Mucosa of descending colon (tissue), 3 donors: Measurements from ENCODE around the gene GPC6. TPM values are rescaled to one million over a fixed set of nuclear protein-coding genes. Genes with fewer than 3 reads are reported as not detected.

ENCODE experiments used
- ATAC-seq: fragments of 200-7000 bp; cut with Tn5 transposase; one replicate; pipeline ENCODE4 v1.9.1; 2020; ENCODE audit warnings: mild to moderate bottlenecking, moderate library complexity
- DNase-seq, 3 donors: peaks; one replicate each; pipeline ENCODE4 v3.0.0-alpha.2; 2020
- H3K36me3 ChIP-seq: fragments of 200-600 bp; one replicate; pipeline ENCODE4 v1.8.0; 2021; ENCODE audit warnings: low read depth, mild to moderate bottlenecking
- H3K4me1 ChIP-seq: fragments of 200-600 bp; one replicate; pipeline ENCODE4 v1.8.0; 2021; ENCODE audit warnings: low read depth, mild to moderate bottlenecking
- H3K4me3 ChIP-seq: fragments of 200-600 bp; one replicate; pipeline ENCODE4 v1.8.0; 2021; ENCODE audit warnings: mild to moderate bottlenecking
- H3K9me3 ChIP-seq: fragments of 200-600 bp; one replicate; pipeline ENCODE4 v1.8.0; 2021; ENCODE audit warnings: mild to moderate bottlenecking
- intact Hi-C, 2 donors: fragments of 100-400 bp; cut with DNase I in 1 of 2; cut with micrococcal nuclease in 1 of 2; formaldehyde crosslinking; loops; one replicate each; pipeline versions ENCODE4 v1.11.0 to v1.11.1; 2022; cut with DNase I, micrococcal nuclease
- total RNA-seq, 3 donors: library from RNA; stranded (reverse); fragmentation: NEBNext Ultra II Directional in 2 of 3; extraction: Animal tissue kit (Norgen Biotek cat#: 25700) in 2 of 3; gene quantifications; one replicate each; pipeline versions ENCODE4 v1.2.1 to v1.2.4, GENCODE V29; 2021 to 2023
- TF ChIP-seq, protein P1 (sequence below): fragments of 200-600 bp; IDR thresholded peaks from one replicate; pipeline ENCODE4 v1.8.0; 2022; ENCODE audit warnings: antibody characterized with exemption, mild to moderate bottlenecking
- donor health status: DM: no; HTN: no; CAD: no; lungs with moderate emphysema.
- donor health status: DM: no; HTN: no; CAD: no.
- donor health status: DM: no; HTN: yes; CAD: no.

GPC6 gene
- total RNA-seq, 3 donors from 2014 or later = 2.7 to 11.3 (median 7.5) TPM

DNA sequence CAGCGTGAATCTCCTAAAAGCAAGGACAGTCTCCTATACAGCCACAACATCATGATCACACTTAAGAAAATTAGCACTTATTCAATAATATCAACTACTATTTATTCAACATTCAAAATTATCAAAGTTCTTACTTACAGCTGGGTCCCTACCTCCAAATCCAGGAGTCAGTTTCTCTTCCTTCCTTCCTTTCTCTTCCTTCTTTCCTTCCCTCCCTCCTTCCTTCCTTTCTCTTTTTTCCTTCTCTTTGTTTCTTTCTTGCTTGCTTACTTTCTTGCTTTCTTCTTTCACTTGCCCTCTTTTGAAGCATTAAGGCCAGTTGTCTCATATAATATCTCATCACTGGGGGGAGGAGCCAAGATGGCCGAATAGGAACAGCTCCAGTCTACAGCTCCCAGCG lies 1145.2 kb downstream of the GPC6 start:
- H3K9me3 ChIP-seq = no peaks in the 10 kb centered on the region
- ATAC-seq (no peak), DNase-seq (no peak)
- intact Hi-C loops = no loop called here
- H3K4me1 ChIP-seq = no peaks in the 10 kb centered on the region
- TF ChIP-seq, protein P1, sequence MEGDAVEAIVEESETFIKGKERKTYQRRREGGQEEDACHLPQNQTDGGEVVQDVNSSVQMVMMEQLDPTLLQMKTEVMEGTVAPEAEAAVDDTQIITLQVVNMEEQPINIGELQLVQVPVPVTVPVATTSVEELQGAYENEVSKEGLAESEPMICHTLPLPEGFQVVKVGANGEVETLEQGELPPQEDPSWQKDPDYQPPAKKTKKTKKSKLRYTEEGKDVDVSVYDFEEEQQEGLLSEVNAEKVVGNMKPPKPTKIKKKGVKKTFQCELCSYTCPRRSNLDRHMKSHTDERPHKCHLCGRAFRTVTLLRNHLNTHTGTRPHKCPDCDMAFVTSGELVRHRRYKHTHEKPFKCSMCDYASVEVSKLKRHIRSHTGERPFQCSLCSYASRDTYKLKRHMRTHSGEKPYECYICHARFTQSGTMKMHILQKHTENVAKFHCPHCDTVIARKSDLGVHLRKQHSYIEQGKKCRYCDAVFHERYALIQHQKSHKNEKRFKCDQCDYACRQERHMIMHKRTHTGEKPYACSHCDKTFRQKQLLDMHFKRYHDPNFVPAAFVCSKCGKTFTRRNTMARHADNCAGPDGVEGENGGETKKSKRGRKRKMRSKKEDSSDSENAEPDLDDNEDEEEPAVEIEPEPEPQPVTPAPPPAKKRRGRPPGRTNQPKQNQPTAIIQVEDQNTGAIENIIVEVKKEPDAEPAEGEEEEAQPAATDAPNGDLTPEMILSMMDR = no peak
- no peak overlapping the region for H3K4me3 ChIP-seq
- no peaks in the 10 kb centered on the region for H3K36me3 ChIP-seq

DNA sequence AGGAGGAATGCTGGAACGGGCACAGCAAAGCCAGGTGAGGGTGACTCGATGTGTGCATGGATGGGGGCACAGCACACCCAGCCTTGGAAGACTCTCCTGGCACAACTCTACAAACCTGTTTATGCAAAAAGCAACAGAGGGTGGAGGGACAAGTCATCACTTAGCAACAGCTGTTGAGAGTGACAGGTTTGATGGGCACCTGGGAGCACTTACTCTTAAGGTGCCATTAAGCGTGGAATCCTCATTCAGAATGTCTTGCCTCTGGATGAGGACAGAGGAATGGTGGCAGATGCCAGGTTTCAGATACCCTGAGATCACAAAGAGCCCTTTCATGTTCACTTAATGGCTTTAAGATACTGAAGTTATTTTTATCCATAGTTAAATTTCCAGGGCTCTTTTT lies 1155.9 kb downstream of the GPC6 start:
- ATAC-seq (no peak), DNase-seq (no peak)
- Histone ChIP-seq H3K4me1 (no peaks in the 10 kb centered on the region), H3K36me3 (no peaks in the 10 kb centered on the region), H3K4me3 (no peak overlapping the region), H3K9me3 (no peaks in the 10 kb centered on the region)
- TF ChIP-seq, protein P1 = no peak
- intact Hi-C loops = no loop called here

DNA sequence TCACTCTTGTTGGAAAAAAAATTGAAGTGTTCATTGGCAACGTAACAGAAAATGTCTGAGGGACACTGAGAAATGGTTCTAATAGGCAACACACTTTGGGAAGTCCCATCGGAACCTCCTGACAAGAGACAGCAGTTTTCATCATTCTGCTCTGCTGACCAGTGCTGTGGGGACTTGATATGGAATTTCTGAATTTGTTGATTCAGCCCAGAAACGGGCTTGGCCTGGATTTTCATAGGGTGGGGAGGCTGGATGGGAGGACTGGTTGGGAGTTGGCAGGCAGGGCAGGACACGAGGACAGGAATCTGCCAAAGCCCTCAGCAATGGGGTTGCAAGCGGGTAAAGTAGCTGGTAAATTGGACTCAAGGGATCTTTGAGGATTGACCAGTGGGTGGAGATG lies 1156.4 kb downstream of the GPC6 start:
- Histone ChIP-seq H3K4me3 (no peak overlapping the region), H3K36me3 (no peaks in the 10 kb centered on the region), H3K4me1 (no peaks in the 10 kb centered on the region), H3K9me3 (no peaks in the 10 kb centered on the region)
- TF ChIP-seq, protein P1 = no peak
- ATAC-seq (no peak), DNase-seq (no peak)
- intact Hi-C loops = no loop called here

DNA sequence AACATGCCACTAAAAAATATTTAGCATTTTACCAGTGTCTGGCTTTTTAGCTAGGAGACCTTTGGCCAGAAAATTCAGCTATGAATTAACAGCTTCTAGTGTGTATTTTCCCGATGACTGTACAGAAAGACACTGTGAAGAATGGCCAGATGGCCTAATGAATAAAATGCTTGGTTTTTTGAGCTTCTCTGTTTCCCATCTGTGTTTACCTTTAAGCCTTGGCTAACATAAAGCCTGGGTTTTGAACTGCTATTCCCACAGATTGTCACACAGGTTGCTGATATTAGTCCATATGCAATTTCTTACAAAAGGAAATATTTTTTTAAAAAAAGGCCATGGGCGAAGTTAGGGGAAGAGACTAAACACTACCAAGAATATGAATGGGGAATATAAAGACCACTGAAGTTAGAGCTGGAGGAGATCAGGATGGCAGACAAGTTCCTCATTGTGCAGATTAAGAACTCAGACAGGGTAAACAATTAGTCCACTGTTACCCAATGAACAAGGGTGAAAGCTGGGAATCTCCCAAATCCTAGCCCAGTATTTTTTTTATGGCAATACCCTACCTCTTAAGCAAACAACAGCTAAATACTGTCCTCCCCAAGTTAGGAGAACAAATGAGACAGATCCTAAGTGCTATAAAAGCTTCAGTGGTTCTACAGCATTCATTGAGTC lies 1157.8 kb downstream of the GPC6 start:
- intact Hi-C loops = no loop called here
- no peaks in the 10 kb centered on the region for H3K4me1 ChIP-seq
- H3K36me3 ChIP-seq = no peaks in the 10 kb centered on the region
- DNase-seq = no peak
- TF ChIP-seq, protein P1 = no peak
- no peak overlapping the region for H3K4me3 ChIP-seq
- no peak for ATAC-seq
- no peaks in the 10 kb centered on the region for H3K9me3 ChIP-seq

DNA sequence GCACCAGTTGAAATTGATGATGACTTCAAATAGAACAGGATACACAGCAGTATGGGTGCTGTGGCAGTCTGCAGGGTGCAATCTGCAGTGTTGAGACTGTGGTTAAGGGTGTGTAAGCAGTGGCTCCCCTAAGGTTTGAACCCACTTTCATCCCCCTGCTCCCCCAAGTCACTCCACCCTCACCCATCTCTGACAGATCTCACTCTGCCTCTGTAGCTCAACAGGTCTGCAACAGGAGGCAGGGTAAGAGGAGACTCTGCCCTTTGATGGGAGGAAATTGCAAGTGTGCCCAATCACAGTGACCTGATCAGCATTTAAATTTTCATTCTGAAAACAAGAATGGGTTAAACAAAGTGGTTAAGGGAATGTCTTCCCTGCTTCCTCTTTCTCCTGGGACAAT lies 1160.4 kb downstream of the GPC6 start:
- Histone ChIP-seq H3K4me3 (no peak overlapping the region), H3K9me3 (no peaks in the 10 kb centered on the region), H3K36me3 (no peaks in the 10 kb centered on the region), H3K4me1 (no peaks in the 10 kb centered on the region)
- TF ChIP-seq, protein P1 = no peak
- no peak for ATAC-seq
- DNase-seq = no peak
- intact Hi-C loops = no loop called here
